T1000 (cell line): ENCODE data around the gene BCL6B.
"Not testable (repeated sequence)": the region's sequence is repeated elsewhere in the genome, so short reads cannot be mapped to it uniquely, and the experiment has no call there.

Experiments
- DNase-seq: peaks from one replicate; lab custom pipeline; 2025; ENCODE audit warnings: mixed read lengths; lab: John Stamatoyannopoulos, UW

BCL6B gene

DNA sequence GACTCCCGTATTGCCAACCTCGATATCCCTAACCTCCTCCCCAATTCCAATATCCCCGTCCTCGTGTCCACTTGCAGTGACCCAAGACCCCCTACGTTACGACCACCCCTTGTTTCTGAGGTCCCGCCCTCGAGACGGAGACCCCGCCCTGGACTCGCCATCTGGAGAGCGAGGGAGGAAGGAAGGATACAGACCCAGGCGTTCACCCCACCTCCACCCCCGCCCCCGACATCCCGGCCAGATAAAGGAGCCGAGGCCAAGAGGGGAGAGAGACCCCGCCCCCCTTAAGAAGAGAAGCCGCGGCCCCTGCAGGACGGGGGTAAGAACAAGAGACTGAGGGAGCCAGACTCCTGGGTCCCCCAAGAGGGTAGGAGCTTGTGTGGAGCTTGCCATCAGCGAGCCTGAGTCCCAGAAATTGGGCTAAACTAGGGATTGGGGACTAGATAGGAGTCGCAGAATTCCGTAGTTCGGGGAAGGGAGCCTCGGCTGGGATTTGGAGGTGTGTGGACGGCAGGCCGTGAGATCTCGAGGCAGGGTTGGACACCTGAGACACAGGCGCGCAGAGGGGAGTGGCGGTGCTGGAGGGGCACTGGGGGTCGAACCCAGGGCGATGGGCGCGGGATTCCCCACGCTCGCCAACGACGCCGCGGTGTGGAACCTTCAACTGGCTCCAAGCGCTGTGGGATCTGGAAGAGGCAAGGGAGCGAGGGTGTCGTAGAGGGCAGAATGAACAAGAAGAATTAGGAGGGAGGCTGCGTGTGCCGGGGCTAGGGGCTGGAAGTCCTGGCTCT, at the start of gene BCL6B:
Gene BCL6B, plus strand, starts transcription at position 270 of the 791 bp plus-strand sequence. CDS start 622 bp downstream, outside the sequence.
- no peak for DNase-seq

DNA sequence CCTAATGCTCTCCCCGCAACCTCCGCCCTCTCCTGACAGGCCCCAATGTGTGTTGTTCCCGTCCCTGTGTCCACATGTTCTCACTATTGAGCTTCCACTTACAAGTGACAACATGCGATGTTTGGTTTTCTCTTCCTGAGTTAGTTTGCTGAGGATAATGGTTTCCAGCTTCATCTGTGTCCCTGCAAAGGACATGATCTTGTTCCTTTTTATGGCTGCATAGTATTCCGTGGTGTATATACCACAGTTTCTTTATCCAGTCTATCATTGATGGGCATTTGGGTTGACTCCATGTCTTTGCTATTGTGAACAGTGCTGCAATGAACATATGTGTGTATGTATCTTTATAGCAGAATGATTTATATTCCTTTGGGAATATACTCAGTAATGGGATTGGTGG, 43.4 kb upstream of the BCL6B start:
- not testable (repeated sequence) for DNase-seq

DNA sequence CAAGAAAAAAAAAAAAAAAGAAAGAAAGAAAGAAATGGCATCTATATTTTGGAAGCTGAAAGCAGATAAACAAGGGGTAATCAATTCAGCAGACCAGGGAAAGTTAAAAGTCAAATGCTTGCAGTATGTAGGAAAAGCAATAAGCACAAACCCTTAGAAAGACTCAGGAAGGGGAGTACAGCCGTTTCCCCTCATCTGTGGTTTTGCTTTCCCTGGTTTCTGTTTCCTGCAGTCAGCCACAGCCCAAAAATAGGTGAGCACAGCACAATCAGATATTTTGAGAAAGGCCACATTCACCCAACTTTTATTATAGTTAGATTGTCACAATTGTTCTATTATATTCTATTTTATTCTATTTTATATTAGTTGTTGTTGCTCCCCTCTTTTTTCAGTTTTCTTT, 41.4 kb upstream of the BCL6B start:
- no peak for DNase-seq

DNA sequence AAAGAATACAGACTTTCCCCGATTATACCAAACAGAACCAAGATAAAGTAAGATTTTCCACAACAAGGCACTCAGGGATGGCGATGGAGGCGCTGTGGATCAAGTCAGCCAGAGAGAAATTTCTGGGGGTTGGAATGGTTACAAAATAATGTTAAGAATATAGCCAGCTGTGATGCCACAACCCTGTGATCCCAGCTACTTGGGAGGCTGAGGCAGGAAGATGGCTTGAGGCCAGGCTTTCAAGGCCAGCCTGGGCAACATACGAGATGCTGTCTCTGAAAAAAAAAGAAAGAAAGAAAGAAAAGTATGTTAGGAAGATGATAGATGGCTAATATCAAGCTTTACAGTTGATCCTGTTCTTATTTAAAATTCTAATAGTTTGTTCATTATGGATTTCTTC, 37.6 kb upstream of the BCL6B start:
- no peak for DNase-seq

GRCh38 chr17:6986676-6987075, 36.2 kb upstream of the BCL6B start:
- DNase-seq, result no peak

GRCh38 chr17:6989779-6990178, 33.1 kb upstream of the BCL6B start:
- DNase-seq, result no peak

- not testable (repeated sequence) for DNase-seq
Measured at GRCh38 chr17:6993613-6994056, 29.2 kb upstream of the BCL6B start.

GRCh38 chr17:6994118-6994598, 28.7 kb upstream of the BCL6B start:
- DNase-seq, result no peak

- no peak for DNase-seq
Measured at GRCh38 chr17:6994666-6995256, 28.1 kb upstream of the BCL6B start.

GRCh38 chr17:6995500-6996255, 27.2 kb upstream of the BCL6B start, which contains the start of gene ALOX12:
Gene ALOX12, plus strand, starts transcription at chr17:6996049. Its CDS starts 69 bp downstream, at chr17:6996118.
- no peak for DNase-seq

DNA sequence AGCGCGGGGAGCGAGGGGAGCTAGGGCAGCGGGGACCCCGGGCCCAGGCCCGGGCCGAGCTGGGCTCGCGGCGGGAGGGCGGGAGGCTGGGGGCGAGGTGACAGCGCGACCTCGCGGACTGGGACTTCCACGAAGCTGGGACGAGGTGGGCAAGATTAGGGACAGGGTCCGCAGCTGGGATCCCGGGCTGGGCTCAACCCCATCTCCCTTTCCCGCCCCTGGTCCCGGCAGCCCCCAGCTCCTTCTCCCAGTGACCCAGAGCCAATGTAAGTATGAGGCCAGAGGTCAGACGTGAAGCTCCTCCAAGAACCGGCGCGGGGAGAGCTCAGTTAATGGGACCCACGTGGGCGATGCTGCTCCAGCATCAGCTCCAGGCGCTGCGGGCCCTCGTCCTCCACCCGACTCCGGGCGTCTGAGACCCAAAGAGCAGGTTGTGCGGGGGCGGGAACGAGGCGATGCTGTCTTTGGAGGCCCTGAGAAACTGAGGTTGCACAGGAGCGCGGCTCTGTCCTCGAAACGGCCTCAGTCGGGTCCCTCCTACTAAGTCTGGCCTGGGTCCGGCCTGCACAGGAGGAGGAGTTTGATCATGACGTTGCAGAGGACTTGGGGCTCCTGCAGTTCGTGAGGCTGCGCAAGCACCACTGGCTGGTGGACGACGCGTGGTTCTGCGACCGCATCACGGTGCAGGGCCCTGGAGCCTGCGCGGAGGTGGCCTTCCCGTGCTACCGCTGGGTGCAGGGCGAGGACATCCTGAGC, 26.4 kb upstream of the BCL6B start:
- DNase-seq, result no peak

DNA sequence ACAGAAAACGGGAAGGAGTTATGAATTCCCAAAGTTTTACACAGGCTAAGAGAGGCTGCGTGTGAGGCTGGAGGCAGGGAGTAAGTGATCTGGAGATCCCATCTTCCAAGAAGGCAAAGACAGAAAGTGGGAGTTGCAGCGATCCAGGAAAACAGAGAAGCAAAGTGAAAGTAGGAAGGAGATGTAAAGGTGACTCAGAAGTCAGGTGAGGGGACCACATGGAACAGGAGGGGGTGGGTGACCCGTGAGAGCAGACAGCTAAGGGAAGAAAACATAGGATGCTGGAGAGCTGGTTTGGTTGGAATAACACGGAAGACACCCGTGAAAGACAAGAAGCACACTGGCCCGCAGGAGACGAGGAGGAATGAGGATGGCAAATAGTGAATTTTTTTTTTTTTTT, 25.7 kb upstream of the BCL6B start:
- DNase-seq, result no peak

DNA sequence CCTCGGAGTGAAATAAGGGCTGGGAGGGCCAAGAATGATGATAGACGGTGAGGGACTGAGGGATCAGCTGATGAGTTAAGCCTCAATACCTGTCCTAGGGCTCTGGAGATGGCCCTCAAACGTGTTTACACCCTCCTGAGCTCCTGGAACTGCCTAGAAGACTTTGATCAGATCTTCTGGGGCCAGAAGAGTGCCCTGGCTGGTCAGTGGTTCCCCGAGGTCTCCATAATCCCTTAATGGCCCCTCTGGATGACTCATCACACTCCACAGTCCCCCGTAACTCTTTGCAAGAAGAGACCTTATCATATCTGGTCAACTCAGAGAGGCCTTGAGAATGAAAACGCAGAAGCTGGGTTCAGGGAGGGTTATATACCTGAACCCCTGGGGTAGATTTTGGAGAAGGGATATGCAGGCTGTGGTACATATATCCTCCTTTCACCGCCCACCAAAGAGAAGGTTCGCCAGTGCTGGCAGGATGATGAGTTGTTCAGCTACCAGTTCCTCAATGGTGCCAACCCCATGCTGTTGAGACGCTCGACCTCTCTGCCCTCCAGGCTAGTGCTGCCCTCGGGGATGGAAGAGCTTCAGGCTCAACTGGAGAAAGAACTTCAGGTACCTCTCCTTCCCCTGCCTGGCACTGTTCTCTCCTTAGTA, 23.9 kb upstream of the BCL6B start:
- no peak for DNase-seq

GRCh38 chr17:7001318-7001961, 21.4 kb upstream of the BCL6B start:
- DNase-seq, result no peak

GRCh38 chr17:7002288-7003047, 20.4 kb upstream of the BCL6B start:
- DNase-seq, result no peak

- DNase-seq, result no peak
Measured at GRCh38 chr17:7003745-7004144, 19.1 kb upstream of the BCL6B start.

- no peak for DNase-seq
Measured at GRCh38 chr17:7004398-7005253, 18.2 kb upstream of the BCL6B start.

- no peak for DNase-seq
Measured at GRCh38 chr17:7005716-7006115, 17.1 kb upstream of the BCL6B start.

GRCh38 chr17:7007143-7007542, 15.7 kb upstream of the BCL6B start:
- no peak for DNase-seq
